ENCODE data around the gene GLYATL3.

Gene GLYATL3

GRCh38 chr6:49514571-49515484 is 15.1 kb downstream of the GLYATL3 start:
- no peak for DNase-seq

GRCh38 chr6:49515485-49516146 is 15.9 kb downstream of the GLYATL3 start:
- no peak for DNase-seq

DNA sequence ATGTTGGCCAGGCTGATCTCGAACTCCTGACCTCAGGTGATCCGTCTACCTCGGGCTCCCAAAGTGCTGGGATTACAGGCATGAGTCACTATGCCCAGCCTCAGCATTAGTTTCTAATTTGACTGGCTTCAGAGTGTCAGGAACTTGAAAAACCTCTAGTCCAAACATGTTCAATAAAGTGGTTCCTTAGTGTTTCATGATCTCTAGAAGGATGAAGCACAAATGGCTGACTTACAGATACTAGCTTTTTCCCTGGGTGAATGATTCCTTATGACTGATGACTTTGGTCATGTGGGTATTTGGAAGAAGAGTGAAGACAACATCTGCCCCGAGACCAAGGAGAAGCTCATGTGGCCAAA is 16.4 kb downstream of the GLYATL3 start:
- no peak for DNase-seq

DNA sequence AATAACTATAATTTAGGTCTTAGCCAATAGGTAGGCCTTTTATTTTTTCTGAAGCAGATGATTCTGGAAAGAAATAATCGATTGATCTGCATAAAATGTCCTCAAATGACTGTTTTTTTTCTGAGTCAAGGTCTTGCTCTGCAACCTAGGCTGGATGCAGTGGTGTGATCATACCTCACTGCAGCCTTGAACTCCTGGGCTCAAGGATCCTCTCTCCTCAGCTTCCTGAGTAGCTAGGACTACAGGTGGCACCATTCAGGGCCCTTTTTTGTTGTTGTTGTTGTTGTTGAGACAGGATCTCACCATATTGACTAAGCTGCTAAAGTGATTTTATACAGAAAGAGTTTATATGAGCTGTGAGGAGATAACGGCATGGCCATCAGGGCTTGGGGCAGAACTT is 18.2 kb downstream of the GLYATL3 start:
- no peak for DNase-seq

- DNase-seq: no peak
Measured at GRCh38 chr6:49519660-49520059, 19.9 kb downstream of the GLYATL3 start.

DNA sequence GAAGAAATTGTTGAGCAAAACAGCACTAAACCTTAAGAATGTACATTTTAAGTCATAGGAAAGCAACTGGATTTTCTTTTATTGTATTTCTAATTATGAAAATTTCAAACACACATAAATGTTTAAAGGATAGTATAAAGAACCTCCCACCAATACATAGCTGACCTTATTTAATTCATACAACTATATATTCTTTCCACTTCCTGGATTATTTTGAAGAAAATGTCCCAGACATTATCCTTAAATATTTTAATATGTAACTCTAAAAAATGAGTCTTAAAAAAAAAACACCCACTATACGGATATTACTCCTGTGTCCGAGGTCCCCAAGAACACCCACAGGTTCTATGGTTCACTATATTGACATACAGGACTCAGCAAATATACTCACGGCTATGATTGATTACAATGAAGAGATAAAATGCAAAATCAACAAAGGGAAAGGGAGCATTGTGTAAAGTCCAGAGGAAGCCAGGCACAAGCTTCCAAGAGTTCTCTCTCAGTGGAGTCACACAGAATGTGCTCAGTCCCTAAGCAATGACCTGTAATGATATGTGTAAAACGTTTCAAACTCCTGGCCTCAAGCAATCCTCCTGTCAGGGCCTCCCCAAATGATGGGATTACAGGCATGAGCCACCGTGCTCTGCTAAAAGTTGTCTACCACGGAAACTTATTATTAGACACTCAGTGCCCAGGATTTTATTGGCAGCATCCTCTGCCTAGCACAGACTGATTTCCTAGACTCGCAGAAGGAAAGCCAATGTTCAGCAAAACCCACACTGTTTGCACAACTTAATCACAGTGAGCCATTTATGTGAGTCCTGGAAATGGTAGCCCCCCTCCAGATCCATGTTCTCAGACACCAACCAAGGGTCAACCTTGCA is 23.2 kb downstream of the GLYATL3 start:
- DNase-seq: peak; percentile 44

GRCh38 chr6:49523901-49524300 is 24.2 kb downstream of the GLYATL3 start:
- no peak for DNase-seq

DNA sequence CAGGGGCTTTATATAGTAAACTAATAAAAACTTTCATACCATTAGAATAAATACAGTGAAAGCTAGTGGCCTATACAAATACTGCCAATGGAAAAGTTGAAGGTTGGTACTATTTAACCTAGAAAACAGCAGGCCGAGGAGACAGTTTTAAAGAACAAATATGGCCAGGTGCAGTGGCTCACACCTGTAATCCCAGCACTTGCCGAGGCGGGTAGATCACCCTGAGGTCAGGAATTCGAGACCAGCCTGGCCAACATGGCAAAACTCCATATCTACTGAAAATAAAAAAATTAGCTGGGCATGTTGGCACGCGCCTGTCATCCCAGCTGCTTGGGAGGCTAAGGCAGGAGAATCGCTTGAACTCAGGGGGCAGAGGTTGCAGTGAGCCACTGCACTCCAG is 24.8 kb downstream of the GLYATL3 start:
- no peak for DNase-seq

- DNase-seq: no peak
Measured at GRCh38 chr6:49526598-49526997, 26.9 kb downstream of the GLYATL3 start.

- no peak for DNase-seq
Measured at GRCh38 chr6:49527320-49527719, 27.6 kb downstream of the GLYATL3 start.

- DNase-seq: no peak
Measured at GRCh38 chr6:49528571-49528970, 28.8 kb downstream of the GLYATL3 start.

DNA sequence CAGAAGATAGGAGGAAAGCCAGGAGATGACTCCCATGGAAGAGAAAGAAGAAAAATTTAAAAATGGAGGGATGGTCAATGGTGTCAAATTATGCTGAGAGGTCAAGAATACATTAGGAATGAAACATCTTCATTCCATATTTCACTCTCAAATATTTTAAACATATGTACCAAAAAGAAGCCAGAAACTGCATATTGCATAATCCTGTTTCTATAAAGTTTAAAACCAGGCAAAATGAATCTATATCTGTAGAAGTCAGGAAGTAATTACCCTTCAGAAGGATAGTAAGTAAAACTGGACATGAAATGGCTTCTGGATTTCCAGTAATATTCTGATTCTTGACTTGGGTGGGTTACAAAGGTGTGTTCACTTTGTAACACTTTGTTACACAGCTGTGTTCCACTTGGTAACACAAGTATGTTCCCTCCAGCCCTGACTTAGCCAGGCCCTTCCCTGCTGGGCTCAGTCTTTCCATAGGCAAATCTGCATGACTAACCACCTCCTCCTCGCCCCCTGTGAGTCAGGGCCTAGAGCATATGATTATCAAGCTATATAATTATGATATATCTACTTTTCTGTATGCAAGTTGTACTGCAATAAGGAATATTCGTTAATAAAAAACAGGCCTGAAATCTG is 30.5 kb downstream of the GLYATL3 start:
- no peak for DNase-seq

- peak; percentile 86 for DNase-seq
Measured at GRCh38 chr6:49531774-49532569, 32.2 kb downstream of the GLYATL3 start.

DNA sequence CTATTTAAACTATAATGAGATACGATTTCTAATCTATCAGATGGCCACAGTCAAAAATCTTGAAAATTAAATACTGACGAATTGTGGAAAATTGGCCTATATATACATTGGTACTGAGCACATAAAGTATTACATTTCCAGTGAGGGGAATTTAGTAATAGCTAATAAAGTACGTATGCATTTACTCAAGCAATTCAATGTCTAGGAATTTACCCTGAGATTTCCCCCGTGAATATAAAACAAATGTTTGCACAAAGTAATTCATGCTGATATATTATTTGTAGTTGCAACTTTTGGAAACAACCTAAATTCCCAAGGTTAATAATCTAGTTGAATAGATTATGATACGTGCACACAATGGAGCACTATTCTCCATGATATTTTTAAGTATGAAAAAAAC is 36.1 kb downstream of the GLYATL3 start:
- DNase-seq: no peak

DNA sequence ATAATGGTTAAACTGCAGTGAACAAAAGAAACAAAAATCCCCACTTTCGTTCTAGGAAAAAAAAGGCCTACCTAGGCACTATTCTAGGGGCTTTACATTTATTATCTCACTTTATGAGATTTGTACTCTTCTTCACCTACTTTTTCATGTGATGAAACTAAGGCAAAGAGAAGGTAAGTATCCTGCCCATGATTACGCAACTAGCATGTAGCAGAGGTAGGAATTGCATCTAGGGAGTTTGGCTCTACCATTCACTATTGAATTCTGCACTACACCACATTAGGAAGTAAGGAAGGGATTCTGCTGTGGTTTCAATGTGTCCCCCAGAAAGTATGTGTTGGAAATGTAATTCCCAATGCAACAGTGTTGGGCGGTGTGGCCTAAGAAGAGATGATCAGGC is 39.4 kb downstream of the GLYATL3 start:
- no peak for DNase-seq

DNA sequence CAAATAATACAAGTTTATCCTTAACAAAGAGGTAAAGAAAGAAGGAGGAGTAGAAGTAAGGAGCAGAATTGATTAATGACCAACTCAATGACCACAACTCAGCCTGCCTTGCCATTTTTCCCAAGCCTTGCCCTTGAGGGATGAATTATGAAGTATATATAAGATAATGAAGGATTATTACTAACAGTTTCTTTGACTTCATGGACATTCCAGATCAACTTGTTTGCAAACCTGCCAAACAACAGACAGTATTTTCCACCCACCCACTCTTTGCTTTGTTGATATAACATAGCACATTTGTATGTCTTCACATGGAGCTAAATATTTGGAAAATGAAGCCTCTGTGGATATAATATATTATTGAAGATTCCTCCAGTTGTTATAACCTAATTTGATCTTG is 40.9 kb downstream of the GLYATL3 start:
- no peak for DNase-seq

DNA sequence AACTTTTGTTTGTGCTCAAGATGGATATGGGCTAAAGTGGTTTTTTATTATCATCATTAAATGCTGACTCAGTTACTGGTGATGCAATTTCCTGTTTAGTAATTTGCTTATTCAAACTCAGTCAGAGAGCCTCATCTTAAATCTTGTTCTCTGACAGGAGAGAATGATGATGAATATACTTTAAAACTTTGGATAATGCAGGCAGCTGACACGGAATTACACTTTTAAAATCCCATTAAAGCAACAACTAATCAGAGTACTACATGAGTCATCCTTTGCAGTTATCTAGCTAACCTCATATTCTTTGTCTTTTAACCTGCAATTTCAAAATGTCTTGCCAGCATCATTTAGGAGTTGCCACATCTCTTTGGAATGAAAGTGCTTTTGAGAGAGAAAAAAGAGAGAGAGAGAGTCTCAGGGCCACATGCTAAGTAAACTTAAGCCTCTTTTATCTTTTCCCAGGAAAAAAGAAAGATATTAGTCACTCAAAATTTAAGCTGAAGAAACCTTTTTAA is 41.5 kb downstream of the GLYATL3 start:
- peak; percentile 47 for DNase-seq

- DNase-seq: no peak
Measured at GRCh38 chr6:49541936-49542335, 42.2 kb downstream of the GLYATL3 start.

DNA sequence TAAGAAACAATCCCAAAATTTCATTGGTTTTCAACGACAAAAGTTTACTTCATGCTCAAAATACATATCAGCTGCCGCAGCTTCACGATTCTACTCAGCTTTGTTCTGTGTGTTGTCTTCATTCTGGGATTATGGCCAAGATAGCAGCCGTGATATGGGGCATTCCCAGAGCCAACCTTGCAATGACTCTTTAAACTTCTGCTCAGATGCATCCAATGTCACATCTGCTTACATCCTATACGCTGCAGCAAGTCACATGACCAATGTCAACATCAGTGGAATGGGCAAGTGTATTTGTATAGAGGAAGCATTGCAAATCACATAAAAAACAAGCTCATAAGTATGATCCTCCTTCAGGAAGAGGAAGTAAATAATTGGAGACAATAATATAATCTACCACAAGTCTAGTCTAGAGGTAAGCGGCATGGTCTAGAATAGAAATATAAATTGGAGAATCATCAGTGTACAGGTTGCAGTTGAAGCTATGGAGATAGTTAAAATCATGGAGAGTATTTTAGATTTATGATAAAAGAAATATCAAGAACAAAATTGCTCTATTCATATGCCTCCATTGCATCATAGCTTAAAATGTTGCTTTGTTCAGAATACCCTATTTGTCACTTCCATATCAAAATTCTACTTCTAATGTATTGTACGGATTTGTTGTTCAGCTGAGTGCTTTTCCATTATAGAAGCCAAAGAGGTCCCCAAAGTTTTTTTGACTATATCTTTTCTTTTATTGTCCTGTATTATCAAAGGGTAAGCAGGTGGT is 43.5 kb downstream of the GLYATL3 start:
- no peak for DNase-seq

- no peak for DNase-seq
Measured at GRCh38 chr6:49546331-49546730, 46.6 kb downstream of the GLYATL3 start.

All from NCI-H748 treated with DMSO at 0.1 percent for 48 hours (cell line).